ENCODE measurements around the gene DYNC1I1.
A peak's percentile ranks its signal among the peaks of the same experiment; 100 is the strongest.

DYNC1I1 gene

GRCh38 chr7:95736635-95737034, 35.7 kb upstream of the DYNC1I1 start:
- Histone ChIP-seq H3K4me2 (ENCODE audit: insufficient read depth, low read length, poor library complexity, severe bottlenecking) (no peak overlapping the region), H2AK5ac (ENCODE audit: low read depth, low read length) (no peak overlapping the region), H2AFZ (ENCODE audit: low read length) (no peak overlapping the region), H2BK5ac (ENCODE audit: low read length) (no peak overlapping the region), H2BK15ac (ENCODE audit: low read length) (no peak overlapping the region), H3K9ac (ENCODE audit: low read depth, low read length, poor library complexity) (no peak overlapping the region), H4K8ac (ENCODE audit: low read depth, low read length) (no peak overlapping the region), H3K18ac (ENCODE audit: low read length) (no peak overlapping the region), H2BK120ac (ENCODE audit: low read depth, low read length) (peak overlapping the region; percentile 51), H3K4me1 (ENCODE audit: control insufficient read depth in 2 of 2, insufficient read depth in 1 of 2, low read depth in 1 of 2, low read length in 2 of 2) (no peaks in the 10 kb centered on the region), H3K36me3 (replicated peaks in 1 of 2; ENCODE audit: control insufficient read depth in 2 of 2, insufficient read depth in 2 of 2, low read length in 2 of 2) (no peaks in the 10 kb centered on the region), H3K4me3 (ENCODE audit: low read length in 2 of 2) (no peak overlapping the region), H3K14ac (ENCODE audit: low read length) (no peak overlapping the region), H3K27me3 (ENCODE audit: control insufficient read depth in 3 of 3, insufficient read depth in 3 of 3, low read depth in 1 of 3, low read length in 3 of 3) (peaks cover 0 to 9% (median 0%) of the 10 kb centered on the region in 3 experiments), H3K27ac (replicated peaks; ENCODE audit: low read length) (no peak overlapping the region), H3K79me1 (ENCODE audit: low read depth, low read length) (no peaks in the 10 kb centered on the region), H3K9me3 (replicated peaks in 1 of 2; ENCODE audit: control insufficient read depth in 2 of 2, insufficient read depth in 1 of 2, low read depth in 1 of 2, low read length in 2 of 2) (no peaks in the 10 kb centered on the region), H3K23ac (ENCODE audit: low read depth, low read length, poor library complexity) (no peak overlapping the region), H3K4ac (ENCODE audit: low read length) (no peak overlapping the region), H4K91ac (ENCODE audit: low read depth, low read length, poor library complexity) (no peak overlapping the region), H2BK12ac (ENCODE audit: low read length) (no peak overlapping the region)
- no peak for DNase-seq (ENCODE audit: low spot score)
- WGBS, 2 donors (ENCODE audit: extremely low coverage in 2 of 2, insufficient read length in 2 of 2, insufficient replicate concordance in 1 of 2) = no CpG with 5 or more reads among the region's 3 CpGs

GRCh38 chr7:95737828-95738505, 34.4 kb upstream of the DYNC1I1 start:
- no peak overlapping the region for H4K8ac ChIP-seq (ENCODE audit: low read depth, low read length)
- no CpG with 5 or more reads among the region's 3 CpGs for WGBS, 2 donors (ENCODE audit: extremely low coverage in 2 of 2, insufficient read length in 2 of 2, insufficient replicate concordance in 1 of 2)
- H3K23ac ChIP-seq (ENCODE audit: low read depth, low read length, poor library complexity) = peak overlapping the region; percentile 4
- H2BK12ac ChIP-seq (ENCODE audit: low read length) = no peak overlapping the region
- H3K14ac ChIP-seq (ENCODE audit: low read length) = no peak overlapping the region
- no peak overlapping the region for H2BK5ac ChIP-seq (ENCODE audit: low read length)
- H3K4me3 ChIP-seq (ENCODE audit: low read length in 2 of 2) = no peak overlapping the region
- H3K9me3 ChIP-seq (replicated peaks in 1 of 2; ENCODE audit: control insufficient read depth in 2 of 2, insufficient read depth in 1 of 2, low read depth in 1 of 2, low read length in 2 of 2) = no peaks in the 10 kb centered on the region
- no peaks in the 10 kb centered on the region for H3K4me1 ChIP-seq (ENCODE audit: control insufficient read depth in 2 of 2, insufficient read depth in 1 of 2, low read depth in 1 of 2, low read length in 2 of 2)
- no peak for DNase-seq (ENCODE audit: low spot score)
- no peak overlapping the region for H2AK5ac ChIP-seq (ENCODE audit: low read depth, low read length)
- H3K79me1 ChIP-seq (ENCODE audit: low read depth, low read length) = no peaks in the 10 kb centered on the region
- no peak overlapping the region for H2AFZ ChIP-seq (ENCODE audit: low read length)
- no peak overlapping the region for H4K91ac ChIP-seq (ENCODE audit: low read depth, low read length, poor library complexity)
- H3K36me3 ChIP-seq (replicated peaks in 1 of 2; ENCODE audit: control insufficient read depth in 2 of 2, insufficient read depth in 2 of 2, low read length in 2 of 2) = no peaks in the 10 kb centered on the region
- H2BK120ac ChIP-seq (ENCODE audit: low read depth, low read length) = no peak overlapping the region
- no peak overlapping the region for H3K4me2 ChIP-seq (ENCODE audit: insufficient read depth, low read length, poor library complexity, severe bottlenecking)
- peaks cover 0 to 9% (median 0%) of the 10 kb centered on the region in 3 experiments for H3K27me3 ChIP-seq (ENCODE audit: control insufficient read depth in 3 of 3, insufficient read depth in 3 of 3, low read depth in 1 of 3, low read length in 3 of 3)
- H3K27ac ChIP-seq (replicated peaks; ENCODE audit: low read length) = no peak overlapping the region
- H3K9ac ChIP-seq (ENCODE audit: low read depth, low read length, poor library complexity) = no peak overlapping the region
- no peak overlapping the region for H3K18ac ChIP-seq (ENCODE audit: low read length)
- no peak overlapping the region for H2BK15ac ChIP-seq (ENCODE audit: low read length)
- H3K4ac ChIP-seq (ENCODE audit: low read length) = no peak overlapping the region

- Histone ChIP-seq H4K8ac (ENCODE audit: low read depth, low read length) (no peak overlapping the region), H2BK5ac (ENCODE audit: low read length) (no peak overlapping the region), H3K79me1 (ENCODE audit: low read depth, low read length) (no peaks in the 10 kb centered on the region), H3K4me1 (ENCODE audit: control insufficient read depth in 2 of 2, insufficient read depth in 1 of 2, low read depth in 1 of 2, low read length in 2 of 2) (no peaks in the 10 kb centered on the region), H3K18ac (ENCODE audit: low read length) (no peak overlapping the region), H2AFZ (ENCODE audit: low read length) (no peak overlapping the region), H3K36me3 (replicated peaks in 1 of 2; ENCODE audit: control insufficient read depth in 2 of 2, insufficient read depth in 2 of 2, low read length in 2 of 2) (no peaks in the 10 kb centered on the region), H3K4ac (ENCODE audit: low read length) (no peak overlapping the region), H2AK5ac (ENCODE audit: low read depth, low read length) (no peak overlapping the region), H3K14ac (ENCODE audit: low read length) (no peak overlapping the region), H3K9ac (ENCODE audit: low read depth, low read length, poor library complexity) (no peak overlapping the region), H3K23ac (ENCODE audit: low read depth, low read length, poor library complexity) (no peak overlapping the region), H3K27me3 (ENCODE audit: control insufficient read depth in 3 of 3, insufficient read depth in 3 of 3, low read depth in 1 of 3, low read length in 3 of 3) (peaks cover 0 to 5% (median 0%) of the 10 kb centered on the region in 3 experiments), H2BK120ac (ENCODE audit: low read depth, low read length) (no peak overlapping the region), H2BK12ac (ENCODE audit: low read length) (no peak overlapping the region), H3K4me2 (ENCODE audit: insufficient read depth, low read length, poor library complexity, severe bottlenecking) (no peak overlapping the region), H3K27ac (replicated peaks; ENCODE audit: low read length) (no peak overlapping the region), H3K4me3 (ENCODE audit: low read length in 2 of 2) (no peak overlapping the region), H3K9me3 (replicated peaks in 1 of 2; ENCODE audit: control insufficient read depth in 2 of 2, insufficient read depth in 1 of 2, low read depth in 1 of 2, low read length in 2 of 2) (no peaks in the 10 kb centered on the region), H4K91ac (ENCODE audit: low read depth, low read length, poor library complexity) (no peak overlapping the region), H2BK15ac (ENCODE audit: low read length) (no peak overlapping the region)
- no peak for DNase-seq (ENCODE audit: low spot score)
- WGBS, 2 donors (ENCODE audit: extremely low coverage in 2 of 2, insufficient read length in 2 of 2, insufficient replicate concordance in 1 of 2) = no CpG with 5 or more reads among the region's 3 CpGs
These were observed 23.3 kb upstream of the DYNC1I1 start for GRCh38 chr7:95749044-95749443.

GRCh38 chr7:95749515-95749914, 22.8 kb upstream of the DYNC1I1 start:
- DNase-seq (ENCODE audit: low spot score) = no peak
- Histone ChIP-seq H3K4me1 (ENCODE audit: control insufficient read depth in 2 of 2, insufficient read depth in 1 of 2, low read depth in 1 of 2, low read length in 2 of 2) (no peaks in the 10 kb centered on the region), H2BK120ac (ENCODE audit: low read depth, low read length) (no peak overlapping the region), H3K79me1 (ENCODE audit: low read depth, low read length) (no peaks in the 10 kb centered on the region), H3K23ac (ENCODE audit: low read depth, low read length, poor library complexity) (no peak overlapping the region), H2AK5ac (ENCODE audit: low read depth, low read length) (no peak overlapping the region), H2BK15ac (ENCODE audit: low read length) (no peak overlapping the region), H3K4me2 (ENCODE audit: insufficient read depth, low read length, poor library complexity, severe bottlenecking) (no peak overlapping the region), H3K27me3 (ENCODE audit: control insufficient read depth in 3 of 3, insufficient read depth in 3 of 3, low read depth in 1 of 3, low read length in 3 of 3) (peaks cover 0 to 5% (median 0%) of the 10 kb centered on the region in 3 experiments), H3K18ac (ENCODE audit: low read length) (no peak overlapping the region), H2BK5ac (ENCODE audit: low read length) (no peak overlapping the region), H2AFZ (ENCODE audit: low read length) (no peak overlapping the region), H3K9me3 (replicated peaks in 1 of 2; ENCODE audit: control insufficient read depth in 2 of 2, insufficient read depth in 1 of 2, low read depth in 1 of 2, low read length in 2 of 2) (no peaks in the 10 kb centered on the region), H3K9ac (ENCODE audit: low read depth, low read length, poor library complexity) (peak overlapping the region; percentile 32), H3K36me3 (replicated peaks in 1 of 2; ENCODE audit: control insufficient read depth in 2 of 2, insufficient read depth in 2 of 2, low read length in 2 of 2) (no peaks in the 10 kb centered on the region), H3K4me3 (ENCODE audit: low read length in 2 of 2) (no peak overlapping the region), H4K8ac (ENCODE audit: low read depth, low read length) (no peak overlapping the region), H3K4ac (ENCODE audit: low read length) (no peak overlapping the region), H2BK12ac (ENCODE audit: low read length) (no peak overlapping the region), H3K27ac (replicated peaks; ENCODE audit: low read length) (no peak overlapping the region), H3K14ac (ENCODE audit: low read length) (no peak overlapping the region), H4K91ac (ENCODE audit: low read depth, low read length, poor library complexity) (no peak overlapping the region)
